Progenitor cell of endocrine pancreas (in vitro differentiated cells): ENCODE data around the gene EPHA10. TPM values are rescaled to one million over a fixed set of nuclear protein-coding genes. Genes with fewer than 3 reads are reported as not detected.
A peak's percentile ranks its signal among the peaks of the same experiment; 100 is the strongest.

ENCODE experiments used
- DNase-seq: peaks from one replicate; pipeline ENCODE4 v3.0.0; 2021; ENCODE audit warnings: low spot score; ENCODE audit not compliant: unreplicated experiment
- H3K27ac Mint-ChIP-seq: 2 replicates; pipeline ENCODE4 v1.8.0; 2021; ENCODE audit warnings: mild to moderate bottlenecking, moderate library complexity, mixed read lengths
- H3K27me3 Mint-ChIP-seq: 2 replicates; pipeline ENCODE4 v1.8.0; 2021; ENCODE audit warnings: mixed read lengths
- H3K36me3 Mint-ChIP-seq: 2 replicates; pipeline ENCODE4 v1.8.0; 2022; ENCODE audit warnings: mixed read lengths; ENCODE audit not compliant: insufficient read depth
- H3K4me1 Mint-ChIP-seq: 2 replicates; pipeline ENCODE4 v1.8.0; 2021; ENCODE audit warnings: low read depth, mixed read lengths
- H3K4me3 Mint-ChIP-seq: 2 replicates; pipeline ENCODE4 v1.8.0; 2021; ENCODE audit warnings: low read depth, mild to moderate bottlenecking, moderate library complexity, mixed read lengths
- H3K9me3 Mint-ChIP-seq: 2 replicates; pipeline ENCODE4 v1.8.0; 2021; ENCODE audit warnings: low read depth, mixed read lengths
- total RNA-seq: library from RNA; stranded (reverse); gene quantifications from 2 replicates; pipeline ENCODE4 v1.2.1, GENCODE V29; 2021
- TF ChIP-seq, protein P1 (sequence below): fragments of 200-600 bp; sonication (generic); IDR thresholded peaks from one replicate; pipeline ENCODE4 v1.5.0; 2021; ENCODE audit warnings: antibody characterized with exemption, mild to moderate bottlenecking; ENCODE audit not compliant: unreplicated experiment

Gene EPHA10
- total RNA-seq, 1 donor from 2014 or later, result 6.2 TPM

DNA sequence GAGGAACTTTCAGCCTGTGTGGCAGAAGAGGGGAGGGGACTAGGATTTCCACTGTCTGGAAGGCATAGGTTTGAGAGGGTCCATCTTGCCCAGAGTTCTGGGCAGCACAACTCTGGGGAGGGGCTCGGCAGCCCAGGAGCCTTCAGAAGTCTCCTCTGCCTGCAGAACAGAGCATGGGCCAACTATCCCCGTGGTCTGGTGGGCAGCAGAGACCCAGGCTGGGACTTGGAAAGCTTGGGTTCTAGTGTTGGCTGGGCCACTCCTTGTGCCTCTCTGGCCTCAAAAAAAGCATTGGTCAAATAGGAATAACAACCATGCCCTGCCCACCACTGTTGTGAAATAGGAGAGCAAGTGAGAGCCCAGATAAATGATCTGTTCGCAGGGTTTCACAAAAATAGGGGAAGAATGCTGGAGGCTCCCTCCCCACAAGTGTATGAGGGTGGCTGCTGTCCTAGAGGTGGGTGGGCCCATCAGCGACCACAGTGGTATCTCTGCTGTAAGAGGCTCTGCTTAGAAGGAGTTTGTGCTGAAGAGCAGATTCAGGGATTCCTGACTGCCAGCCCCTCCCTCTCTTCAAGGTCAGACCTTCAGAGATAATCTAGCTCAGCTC lies 8.9 kb downstream of the EPHA10 start:
- H3K9me3 Mint-ChIP-seq, result no peaks in the 10 kb centered on the region
- H3K36me3 Mint-ChIP-seq, result no peaks in the 10 kb centered on the region
- TF ChIP-seq, protein P1, sequence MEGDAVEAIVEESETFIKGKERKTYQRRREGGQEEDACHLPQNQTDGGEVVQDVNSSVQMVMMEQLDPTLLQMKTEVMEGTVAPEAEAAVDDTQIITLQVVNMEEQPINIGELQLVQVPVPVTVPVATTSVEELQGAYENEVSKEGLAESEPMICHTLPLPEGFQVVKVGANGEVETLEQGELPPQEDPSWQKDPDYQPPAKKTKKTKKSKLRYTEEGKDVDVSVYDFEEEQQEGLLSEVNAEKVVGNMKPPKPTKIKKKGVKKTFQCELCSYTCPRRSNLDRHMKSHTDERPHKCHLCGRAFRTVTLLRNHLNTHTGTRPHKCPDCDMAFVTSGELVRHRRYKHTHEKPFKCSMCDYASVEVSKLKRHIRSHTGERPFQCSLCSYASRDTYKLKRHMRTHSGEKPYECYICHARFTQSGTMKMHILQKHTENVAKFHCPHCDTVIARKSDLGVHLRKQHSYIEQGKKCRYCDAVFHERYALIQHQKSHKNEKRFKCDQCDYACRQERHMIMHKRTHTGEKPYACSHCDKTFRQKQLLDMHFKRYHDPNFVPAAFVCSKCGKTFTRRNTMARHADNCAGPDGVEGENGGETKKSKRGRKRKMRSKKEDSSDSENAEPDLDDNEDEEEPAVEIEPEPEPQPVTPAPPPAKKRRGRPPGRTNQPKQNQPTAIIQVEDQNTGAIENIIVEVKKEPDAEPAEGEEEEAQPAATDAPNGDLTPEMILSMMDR, result no peak
- no peak overlapping the region for H3K27ac Mint-ChIP-seq
- H3K4me1 Mint-ChIP-seq, result peaks cover 3% of the 10 kb centered on the region
- H3K4me3 Mint-ChIP-seq, result no peak overlapping the region
- H3K27me3 Mint-ChIP-seq, result peaks cover 25% of the 10 kb centered on the region
- DNase-seq, result no peak

DNA sequence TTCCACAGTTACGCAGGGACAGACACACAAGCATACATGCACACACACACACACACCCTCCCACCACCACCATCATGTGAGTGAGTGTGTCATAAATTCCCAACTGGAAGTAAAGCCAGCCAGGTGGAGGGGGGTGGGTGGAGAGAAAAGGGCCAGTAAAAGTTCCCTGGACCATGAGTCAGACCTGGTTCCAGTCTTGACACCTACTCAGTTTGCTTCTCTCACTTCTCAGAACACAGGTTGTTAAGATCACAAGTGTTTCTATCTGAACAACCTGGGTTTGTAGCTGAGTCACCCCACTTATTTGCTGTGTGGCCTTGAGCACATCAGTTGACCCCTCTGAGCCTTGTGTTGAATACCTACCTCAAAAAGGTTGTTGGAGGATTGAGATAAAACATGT lies 9.6 kb downstream of the EPHA10 start:
- H3K4me3 Mint-ChIP-seq, result no peak overlapping the region
- DNase-seq, result no peak
- H3K4me1 Mint-ChIP-seq, result peaks cover 3% of the 10 kb centered on the region
- peaks cover 28% of the 10 kb centered on the region for H3K27me3 Mint-ChIP-seq
- no peak overlapping the region for H3K27ac Mint-ChIP-seq
- H3K36me3 Mint-ChIP-seq, result no peaks in the 10 kb centered on the region
- TF ChIP-seq, protein P1, result no peak
- H3K9me3 Mint-ChIP-seq, result no peaks in the 10 kb centered on the region

DNA sequence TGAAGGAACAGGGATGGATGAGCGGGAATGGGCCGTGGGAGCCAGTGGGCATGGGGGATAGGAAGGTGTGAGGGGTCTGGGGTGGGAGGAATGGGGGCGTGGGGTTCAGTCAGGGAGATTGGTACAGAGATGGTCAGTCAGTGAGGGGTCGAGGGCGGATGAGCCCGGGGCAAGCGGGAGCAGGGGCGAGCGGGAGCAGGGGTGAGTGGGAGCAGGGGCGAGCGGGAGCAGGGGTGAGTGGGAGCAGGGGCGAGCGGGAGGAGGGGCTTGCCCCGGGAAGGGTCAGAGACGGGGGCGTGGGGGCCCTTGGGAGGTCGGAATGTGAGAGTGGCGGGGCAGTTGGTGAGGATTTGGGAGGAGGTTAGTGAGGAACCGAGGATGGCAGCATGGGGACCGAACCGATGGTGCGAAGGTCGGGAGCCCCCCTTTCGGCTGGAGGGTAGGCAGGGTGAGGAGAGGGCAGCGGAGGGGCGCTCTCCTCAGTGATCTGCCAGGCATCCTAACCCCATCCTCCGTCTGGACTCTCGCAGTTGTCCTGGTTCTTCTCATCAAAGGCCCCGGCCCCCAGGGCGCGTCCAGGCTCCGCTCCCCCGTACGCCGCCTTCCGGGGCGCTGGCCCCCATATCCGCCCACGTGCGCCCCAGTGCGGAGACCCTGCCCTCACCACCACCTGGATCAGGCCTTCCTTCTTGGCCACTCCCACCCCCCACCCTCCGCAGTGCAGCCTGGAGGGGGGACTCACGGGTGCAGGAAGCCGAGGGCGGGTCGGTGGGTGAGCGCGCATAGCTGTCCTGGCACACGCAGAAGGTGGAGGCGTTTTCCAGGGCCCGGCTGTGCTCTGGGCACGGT lies 11.2 kb downstream of the EPHA10 start:
- H3K4me3 Mint-ChIP-seq, result peak overlapping the region; percentile 64
- H3K9me3 Mint-ChIP-seq, result no peaks in the 10 kb centered on the region
- peaks cover 3% of the 10 kb centered on the region for H3K4me1 Mint-ChIP-seq
- no peak for DNase-seq
- H3K27ac Mint-ChIP-seq, result no peak overlapping the region
- peaks cover 35% of the 10 kb centered on the region for H3K27me3 Mint-ChIP-seq
- TF ChIP-seq, protein P1, result no peak
- no peaks in the 10 kb centered on the region for H3K36me3 Mint-ChIP-seq

DNA sequence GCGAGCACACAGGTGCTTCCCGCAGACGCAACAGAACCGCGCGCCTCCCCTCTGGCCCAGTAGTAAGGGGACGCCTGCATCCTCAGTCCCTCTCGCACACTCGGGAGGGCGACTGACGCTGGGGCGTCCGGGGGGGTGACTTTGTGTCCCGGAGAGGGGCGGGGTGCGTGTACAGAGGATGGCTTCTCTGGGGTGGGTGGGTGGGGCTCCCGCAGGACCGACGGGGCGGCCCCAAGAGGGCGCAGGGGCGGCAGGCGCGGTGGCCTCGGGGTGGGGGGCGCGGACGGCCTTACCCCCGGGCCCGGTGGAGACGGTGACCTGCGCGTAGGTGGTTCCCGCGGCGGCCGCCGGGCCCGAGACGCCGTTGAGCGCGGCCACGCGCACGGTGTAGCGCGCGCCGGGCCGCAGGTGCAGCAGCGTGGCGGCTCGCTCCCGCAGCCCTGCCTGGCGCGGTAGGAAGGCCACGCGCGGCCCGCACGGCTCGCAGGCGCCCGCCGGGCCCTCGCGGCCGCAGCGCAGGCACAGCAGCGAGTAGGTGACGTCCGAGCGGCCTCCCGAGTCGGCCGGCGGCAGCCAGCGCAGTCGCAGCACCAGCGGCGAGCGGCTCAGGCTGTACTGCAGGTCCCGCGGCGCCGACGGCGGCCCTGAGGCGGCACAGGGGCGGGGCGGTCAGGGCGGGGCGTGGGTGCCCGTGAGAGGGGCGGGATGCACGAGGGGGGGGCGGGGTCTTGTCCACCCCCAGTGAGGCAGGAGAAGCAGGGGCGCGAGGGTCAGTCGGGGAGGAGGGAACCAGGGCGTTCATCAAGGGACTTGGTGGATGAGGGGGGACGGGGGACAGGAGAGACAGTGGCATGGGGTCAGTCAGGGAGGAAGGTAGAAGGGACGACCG lies 12.1 kb downstream of the EPHA10 start:
- H3K4me3 Mint-ChIP-seq, result peak overlapping the region; percentile 77
- TF ChIP-seq, protein P1, result no peak

DNA sequence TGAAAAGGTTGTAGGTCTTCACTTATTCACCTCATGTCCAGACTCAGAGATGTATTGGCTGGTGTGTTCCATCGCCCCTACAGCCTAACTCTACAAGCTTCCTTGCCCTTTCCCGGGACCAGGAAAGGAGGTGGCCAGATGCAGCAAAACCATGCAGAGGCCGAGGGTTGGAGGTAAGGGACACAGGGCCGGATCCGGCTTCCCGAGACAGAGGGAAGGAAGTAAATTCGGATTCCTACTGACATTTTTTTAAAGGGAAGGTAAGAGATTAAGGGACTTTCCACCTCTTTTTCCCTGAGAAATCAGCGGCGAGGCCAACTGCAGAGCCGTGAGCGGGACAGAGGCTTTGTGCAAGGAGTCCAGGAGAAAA lies 12.7 kb downstream of the EPHA10 start:
- H3K4me1 Mint-ChIP-seq, result peaks cover 3% of the 10 kb centered on the region
- H3K36me3 Mint-ChIP-seq, result no peaks in the 10 kb centered on the region
- H3K4me3 Mint-ChIP-seq, result peak overlapping the region; percentile 77
- TF ChIP-seq, protein P1, result no peak
- DNase-seq, result no peak
- H3K27me3 Mint-ChIP-seq, result peaks cover 41% of the 10 kb centered on the region
- H3K9me3 Mint-ChIP-seq, result no peaks in the 10 kb centered on the region
- peak overlapping the region; percentile 59 for H3K27ac Mint-ChIP-seq

More for the DNA sequence above, 12.1 kb downstream of the EPHA10 start:
- Mint-ChIP-seq H3K27ac (no peak overlapping the region), H3K36me3 (no peaks in the 10 kb centered on the region), H3K27me3 (peaks cover 38% of the 10 kb centered on the region), H3K4me1 (peaks cover 3% of the 10 kb centered on the region), H3K9me3 (no peaks in the 10 kb centered on the region)
- peak; percentile 53 for DNase-seq
